ENCODE measurements around the gene ATF3.

ATF3 gene

DNA sequence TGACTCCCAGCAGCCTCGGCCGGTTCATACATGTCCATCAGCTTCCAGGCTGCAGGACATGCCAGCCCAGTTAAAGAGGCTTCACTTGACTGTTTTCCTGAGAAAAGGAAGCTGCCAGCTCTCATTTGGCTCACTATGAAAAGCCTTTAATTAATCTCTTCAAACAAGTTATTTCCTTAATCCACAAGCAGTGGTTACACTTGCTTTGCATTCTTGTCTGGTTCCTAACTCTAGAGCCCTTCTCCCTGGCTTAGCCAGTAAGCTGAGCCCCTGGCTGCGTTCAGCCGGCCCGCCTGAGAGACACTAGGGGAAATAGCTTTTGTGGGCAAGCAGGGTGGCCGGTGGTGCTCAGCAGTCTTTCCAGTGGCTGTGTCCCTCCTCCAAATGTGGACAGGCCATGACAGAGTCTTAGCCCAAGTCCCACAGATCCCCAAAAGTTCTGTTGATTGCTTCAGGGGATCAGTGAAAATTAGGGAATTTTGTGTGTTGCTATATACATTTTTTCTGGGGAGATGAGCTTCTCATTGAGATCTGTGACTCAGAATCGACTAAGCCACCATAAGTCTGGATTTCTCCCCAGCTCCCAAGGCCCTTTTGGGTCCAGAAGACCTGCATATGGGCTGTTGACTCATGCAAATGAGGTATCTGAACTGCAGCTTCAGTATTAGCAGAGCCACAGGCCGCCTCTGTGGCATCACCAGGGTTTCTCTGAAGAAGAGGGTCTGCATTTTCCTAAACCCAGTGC is 10.1 kb downstream of the ATF3 start:
- DNase-seq (ENCODE audit: low spot score) = no peak
- TF ChIP-seq, protein P1, sequence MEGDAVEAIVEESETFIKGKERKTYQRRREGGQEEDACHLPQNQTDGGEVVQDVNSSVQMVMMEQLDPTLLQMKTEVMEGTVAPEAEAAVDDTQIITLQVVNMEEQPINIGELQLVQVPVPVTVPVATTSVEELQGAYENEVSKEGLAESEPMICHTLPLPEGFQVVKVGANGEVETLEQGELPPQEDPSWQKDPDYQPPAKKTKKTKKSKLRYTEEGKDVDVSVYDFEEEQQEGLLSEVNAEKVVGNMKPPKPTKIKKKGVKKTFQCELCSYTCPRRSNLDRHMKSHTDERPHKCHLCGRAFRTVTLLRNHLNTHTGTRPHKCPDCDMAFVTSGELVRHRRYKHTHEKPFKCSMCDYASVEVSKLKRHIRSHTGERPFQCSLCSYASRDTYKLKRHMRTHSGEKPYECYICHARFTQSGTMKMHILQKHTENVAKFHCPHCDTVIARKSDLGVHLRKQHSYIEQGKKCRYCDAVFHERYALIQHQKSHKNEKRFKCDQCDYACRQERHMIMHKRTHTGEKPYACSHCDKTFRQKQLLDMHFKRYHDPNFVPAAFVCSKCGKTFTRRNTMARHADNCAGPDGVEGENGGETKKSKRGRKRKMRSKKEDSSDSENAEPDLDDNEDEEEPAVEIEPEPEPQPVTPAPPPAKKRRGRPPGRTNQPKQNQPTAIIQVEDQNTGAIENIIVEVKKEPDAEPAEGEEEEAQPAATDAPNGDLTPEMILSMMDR (IDR thresholded peaks at IDR 0.05; ENCODE audit: extremely low read depth, missing control alignments) = no peak

DNA sequence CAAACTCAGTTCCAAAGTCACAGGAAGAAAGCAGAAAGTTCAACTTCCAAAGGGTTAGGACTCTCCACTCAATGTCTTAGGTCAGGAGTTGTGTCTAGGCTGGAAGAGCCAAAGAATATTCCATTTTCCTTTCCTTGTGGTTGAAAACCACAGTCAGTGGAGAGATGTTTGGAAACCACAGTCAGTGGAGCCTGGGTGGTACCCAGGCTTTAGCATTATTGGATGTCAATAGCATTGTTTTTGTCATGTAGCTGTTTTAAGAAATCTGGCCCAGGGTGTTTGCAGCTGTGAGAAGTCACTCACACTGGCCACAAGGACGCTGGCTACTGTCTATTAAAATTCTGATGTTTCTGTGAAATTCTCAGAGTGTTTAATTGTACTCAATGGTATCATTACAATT is 11.7 kb downstream of the ATF3 start:
- TF ChIP-seq, protein P1 (IDR thresholded peaks at IDR 0.05; ENCODE audit: extremely low read depth, missing control alignments) = no peak
- no peak for DNase-seq (ENCODE audit: low spot score)

DNA sequence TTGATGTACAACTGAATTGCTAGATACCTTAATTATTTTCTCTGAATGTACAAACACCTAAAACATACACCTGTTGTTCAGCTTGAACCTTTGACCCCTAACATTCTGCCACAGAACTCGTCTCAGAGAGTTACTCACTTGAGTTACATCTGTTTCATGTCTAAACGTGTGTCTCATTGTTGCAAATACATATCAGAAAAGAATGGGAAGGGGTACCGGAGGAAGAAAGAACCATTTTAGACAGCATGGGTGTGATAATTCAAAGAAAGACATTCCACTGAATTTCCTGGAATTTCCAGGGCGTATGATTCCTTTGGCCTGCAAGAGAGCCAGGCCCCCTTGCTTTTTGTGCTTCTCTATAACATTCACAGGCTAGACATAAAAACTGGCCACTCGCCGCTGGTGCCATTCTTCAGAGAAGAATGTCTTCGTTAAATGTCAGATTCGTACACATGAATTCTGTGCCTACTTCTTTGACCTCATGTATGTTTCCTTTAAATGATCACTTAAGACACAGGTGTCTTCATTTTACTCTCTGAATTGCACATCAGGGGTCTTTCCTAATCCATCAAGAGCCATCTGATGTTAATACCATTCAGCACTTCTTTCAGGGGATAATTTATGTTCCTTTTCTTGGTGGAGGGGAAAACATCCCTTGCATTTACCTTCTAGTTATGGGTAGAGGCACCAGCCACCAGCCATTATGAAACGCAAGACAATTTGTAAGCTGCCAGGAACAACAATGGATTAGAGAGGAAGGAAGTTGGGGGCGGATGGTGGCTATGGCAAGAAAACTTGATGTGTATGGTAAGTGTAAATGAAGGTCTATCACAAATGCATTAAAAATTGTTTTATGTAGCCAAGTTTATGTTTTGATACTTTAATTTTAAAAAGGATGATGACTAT is 12.7 kb downstream of the ATF3 start:
- DNase-seq (ENCODE audit: low spot score) = no peak
- TF ChIP-seq, protein P1 (IDR thresholded peaks at IDR 0.05; ENCODE audit: extremely low read depth, missing control alignments) = no peak

DNA sequence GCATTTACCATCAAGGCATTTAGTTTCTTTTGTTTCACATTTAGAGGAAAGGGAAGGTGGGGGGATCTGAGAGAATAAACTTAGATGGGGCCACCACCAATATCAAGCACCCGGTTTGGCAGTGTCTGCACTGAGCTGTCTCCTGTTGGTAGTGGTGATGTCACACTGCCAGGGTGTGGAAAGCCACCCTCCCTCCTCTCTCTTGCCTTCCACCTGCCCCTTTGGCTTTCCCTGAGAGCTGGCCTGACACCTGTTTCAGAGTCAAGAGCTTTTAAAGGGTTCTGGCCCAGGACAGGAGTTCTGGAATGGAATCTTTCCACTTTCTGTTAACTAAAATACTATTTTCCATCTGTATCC is 13.4 kb downstream of the ATF3 start:
- TF ChIP-seq, protein P1 (IDR thresholded peaks at IDR 0.05; ENCODE audit: extremely low read depth, missing control alignments) = no peak
- DNase-seq (ENCODE audit: low spot score) = no peak

DNA sequence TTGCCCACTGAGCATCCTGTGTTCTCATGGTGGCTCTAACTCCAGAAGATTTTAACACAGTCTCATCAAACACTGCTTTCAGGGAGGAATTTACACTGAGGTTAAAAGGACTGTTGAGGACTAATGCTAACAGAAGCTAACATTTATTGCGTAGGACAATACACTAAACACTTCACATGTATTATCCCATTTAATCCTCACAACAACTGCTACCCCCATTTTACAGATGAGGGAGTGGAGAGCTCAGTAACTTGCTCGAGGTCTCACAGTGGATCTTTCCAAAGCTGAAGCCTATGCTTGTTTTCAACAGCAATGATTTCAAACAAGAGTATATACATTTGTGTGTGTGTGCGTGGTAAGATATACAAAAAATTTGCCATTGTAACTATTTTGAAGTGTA is 13.9 kb downstream of the ATF3 start:
- TF ChIP-seq, protein P1 (IDR thresholded peaks at IDR 0.05; ENCODE audit: extremely low read depth, missing control alignments) = no peak

DNA sequence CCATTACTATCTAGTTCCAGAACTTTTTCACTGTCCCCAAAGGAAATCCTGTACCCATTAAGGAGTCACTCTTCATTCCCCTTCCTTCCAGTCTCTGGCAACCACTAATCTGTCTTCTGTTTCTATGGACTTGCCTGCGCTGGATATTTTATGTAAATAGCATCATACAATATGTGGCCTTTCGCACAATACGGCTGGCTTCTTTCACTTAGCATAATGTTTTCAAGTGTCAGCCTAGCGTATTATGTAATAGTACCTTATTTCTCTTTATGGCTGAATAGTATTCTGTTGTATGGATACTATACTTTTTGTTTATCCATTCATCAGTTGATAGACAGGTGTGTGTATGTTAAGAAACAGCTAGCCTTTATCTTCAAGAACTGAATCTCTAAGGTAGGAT is 14.3 kb downstream of the ATF3 start:
- no peak for DNase-seq (ENCODE audit: low spot score)

More for the DNA sequence above, 13.9 kb downstream of the ATF3 start:
- no peak for DNase-seq (ENCODE audit: low spot score)

More for the DNA sequence above, 14.3 kb downstream of the ATF3 start:
- TF ChIP-seq, protein P1 (IDR thresholded peaks at IDR 0.05; ENCODE audit: extremely low read depth, missing control alignments) = no peak

Measured in GM20000 (cell line).